GM12878 (cell line): Measurements from ENCODE around the gene CADM3. TPM values are rescaled to one million over a fixed set of nuclear protein-coding genes. Genes with fewer than 3 reads are reported as not detected.

Source experiments
- ATAC-seq: fragments of 200-7000 bp; cut with Tn5 transposase; 3 replicates; pipeline ENCODE4 v1.9.1; 2020; ENCODE audit warnings: mild to moderate bottlenecking, moderate library complexity
- BruUV-seq: library from RNA; stranded (reverse); fragments of 400-500 nt; replicated peaks from 2 replicates; lab custom pipeline; 2021; lab: Mats Ljungman, UMichigan
- CTCF ChIA-PET: fragments of 300-600 bp; sonication (Branson Sonifier 250); formaldehyde crosslinking; extraction: SDS; loops from one replicate; lab custom pipeline; 2021; ENCODE audit warnings: inconsistent platforms; lab: Yijun Ruan, JAX
- POLR2A ChIA-PET: fragments of 350-600 bp; formaldehyde crosslinking; extraction: SDS; loops from one replicate; lab custom pipeline; 2021; ENCODE audit warnings: inconsistent platforms; lab: Charles Lee
- RAD21 ChIA-PET: fragments of 300-600 bp; sonication (Branson Sonifier 250); formaldehyde crosslinking; loops from one replicate; lab custom pipeline; 2023; ENCODE audit warnings: antibody characterized with exemption; ENCODE audit not compliant: unreplicated experiment; lab: Charles Lee
- SMC1A ChIA-PET: fragments of 300-600 bp; sonication (Branson Sonifier 250); formaldehyde crosslinking; loops from one replicate; lab custom pipeline; 2023; ENCODE audit not compliant: unreplicated experiment, uncharacterized antibody; lab: Charles Lee
- DNase-seq: peaks from one replicate; pipeline ENCODE4 v3.0.0-alpha.2; 2011; ENCODE audit warnings: low read depth, low spot score
- FAIRE-seq: peaks from 3 replicates; lab custom pipeline; 2011; peaks lifted over from hg19 to GRCh38; lab: Jason Lieb, UNC
- H2AFZ ChIP-seq: 2 replicates; pipeline ENCODE4 v1.6.0; 2011; ENCODE audit warnings: low read depth, low read length, control low read depth; ENCODE audit not compliant: control insufficient read depth
- H3K27ac ChIP-seq: 2 replicates; pipeline ENCODE4 v1.5.1; 2011; ENCODE audit warnings: control low read depth; ENCODE audit not compliant: control insufficient read depth, insufficient read depth
- H3K27me3 ChIP-seq, 2 experiments: replicated peaks in 1 of 2; 2 replicates each; pipeline versions ENCODE4 v1.6.0 to v1.6.1; 2011; ENCODE audit warnings: low read length in 1 of 2; ENCODE audit not compliant: control insufficient read depth in 2 of 2, insufficient read depth in 2 of 2
- H3K36me3 ChIP-seq, 2 experiments: 2 replicates each; pipeline ENCODE4 v1.5.1; 2011; ENCODE audit warnings: low read length in 1 of 2; ENCODE audit not compliant: control insufficient read depth in 2 of 2, insufficient read depth in 2 of 2
- H3K4me1 ChIP-seq: 2 replicates; pipeline ENCODE4 v1.6.1; 2011; ENCODE audit warnings: mild to moderate bottlenecking, low read length, moderate library complexity, mixed read lengths; ENCODE audit not compliant: control insufficient read depth, insufficient read depth
- H3K4me2 ChIP-seq: 2 replicates; pipeline ENCODE4 v1.6.0; 2011; ENCODE audit warnings: control low read depth; ENCODE audit not compliant: control insufficient read depth, insufficient read depth
- H3K4me3 ChIP-seq: fragments of 200-600 bp; sonication (generic); 2 replicates; pipeline ENCODE4 v1.5.1; 2016
- H3K79me2 ChIP-seq: 2 replicates; pipeline ENCODE4 v1.6.0; 2011; ENCODE audit warnings: low read length; ENCODE audit not compliant: control insufficient read depth, insufficient read depth
- H3K9ac ChIP-seq: 2 replicates; pipeline ENCODE4 v1.8.0; 2011; ENCODE audit warnings: low read length, control low read depth, mixed read lengths; ENCODE audit not compliant: control insufficient read depth, insufficient read depth
- H3K9me3 ChIP-seq: replicated peaks from 3 replicates; pipeline ENCODE4 v1.5.1; 2011; ENCODE audit warnings: mild to moderate bottlenecking, low read length; ENCODE audit not compliant: control insufficient read depth, insufficient read depth
- H4K20me1 ChIP-seq: 2 replicates; pipeline ENCODE4 v1.6.0; 2011; ENCODE audit not compliant: control insufficient read depth, insufficient read depth
- CBX5 ChIP-seq: sonication (generic); IDR thresholded peaks from 2 replicates; pipeline ENCODE4 v1.6.1; 2016; ENCODE audit warnings: low read depth, moderate library complexity, mild to moderate bottlenecking, inconsistent platforms
- E2F8 ChIP-seq: fragments of 450-650 bp; IDR thresholded peaks from 2 replicates; pipeline ENCODE4 v1.6.1; 2018; ENCODE audit warnings: mild to moderate bottlenecking, low read depth, moderate library complexity; ENCODE audit not compliant: partially characterized antibody
- IKZF2 ChIP-seq, 2 experiments: fragments of 450-650 bp; IDR thresholded peaks; 2 replicates each; pipeline ENCODE4 v1.6.1; 2017; ENCODE audit warnings: mild to moderate bottlenecking in 2 of 2, moderate library complexity in 2 of 2
- LARP7 ChIP-seq: fragments of 450-650 bp; IDR thresholded peaks from 2 replicates; pipeline ENCODE4 v1.6.1; 2017; ENCODE audit warnings: mild to moderate bottlenecking
- MTA2 ChIP-seq: fragments of 450-650 bp; IDR thresholded peaks from 2 replicates; pipeline ENCODE4 v1.6.1; 2016; ENCODE audit warnings: low read depth, mild to moderate bottlenecking, moderate library complexity
- MXI1 ChIP-seq: fragments of 150-350 bp; IDR thresholded peaks from 2 replicates; pipeline ENCODE4 v1.6.1; 2011; ENCODE audit warnings: low read depth, mild to moderate bottlenecking, inconsistent platforms, low read length, improper control_type of control experiment
- PRDM15 ChIP-seq: fragments of 450-650 bp; formaldehyde crosslinking; IDR thresholded peaks from 2 replicates; pipeline ENCODE4 v1.4.0; 2020; ENCODE audit warnings: mild to moderate bottlenecking, moderate library complexity
- RCOR1 ChIP-seq: conservative IDR thresholded peaks from 2 replicates; pipeline ENCODE4 v1.6.1; 2012; ENCODE audit warnings: low read depth, low read length, improper control_type of control experiment
- SIN3A ChIP-seq: IDR thresholded peaks from 2 replicates; pipeline ENCODE4 v1.6.1; 2012; ENCODE audit warnings: low read depth, low read length, improper control_type of control experiment
- SPI1 ChIP-seq: IDR thresholded peaks from 2 replicates; pipeline ENCODE4 v1.6.1; 2011; ENCODE audit warnings: low read depth, mild to moderate bottlenecking, low read length, moderate library complexity, borderline replicate concordance; ENCODE audit not compliant: insufficient read depth
- SREBF1 ChIP-seq: IDR thresholded peaks from 2 replicates; pipeline ENCODE4 v1.6.1; 2012; ENCODE audit warnings: mild to moderate bottlenecking, low read length
- ZBTB40 ChIP-seq: fragments of 450-650 bp; IDR thresholded peaks from 2 replicates; pipeline ENCODE4 v1.6.1; 2016; ENCODE audit warnings: mild to moderate bottlenecking, moderate library complexity, borderline replicate concordance
- ZNF24 ChIP-seq: fragments of 450-650 bp; IDR thresholded peaks from 2 replicates; pipeline ENCODE4 v1.6.1; 2017; ENCODE audit warnings: antibody characterized with exemption, mild to moderate bottlenecking
- WGBS: methylation state at CpG from one replicate; pipeline ENCODE4 v1.1.6; 2016; ENCODE audit warnings: low lambda C conversion rate; ENCODE audit not compliant: insufficient replicate concordance, insufficient coverage; ENCODE audit errors: missing lambda C conversion rate; 5-methylcytosine and 5-hydroxymethylcytosine counted together
- in situ Hi-C: fragments of 300-500 bp; cut with MboI; formaldehyde crosslinking; loops from 9 replicates; pipeline ENCODE4 v1.14.3; 2018; ENCODE audit warnings: mixed read lengths
- intact Hi-C: fragments of 100-400 bp; cut with micrococcal nuclease; formaldehyde crosslinking; loops from one replicate; pipeline ENCODE4 v1.14.2; 2022; ENCODE audit not compliant: unreplicated experiment
- polyA plus RNA-seq, 11 experiments: library from polyadenylated mRNA; depleted of rRNA in 4 of 11; unstranded in 6 of 11; stranded (reverse) in 5 of 11; fragments of >200 nt; fragmentation: Nextera tagmentation in 4 of 11; fragmentation: Illumina TruSeq in 1 of 11; extraction: Ambion mirVana in 4 of 11; extraction: Trizol in 1 of 11; gene quantifications; 1 replicate in 1 of 11; 2 replicates in 10 of 11; pipeline versions ENCODE4 v1.2.1 to v1.2.3, GENCODE V29; 2011 to 2016; ENCODE audit warnings: inconsistent platforms in 2 of 11, missing spikeins in 2 of 11, low read depth in 1 of 11
- total RNA-seq, 4 experiments: library from RNA; depleted of rRNA in 3 of 4; stranded (reverse); fragments of >200 nt in 3 of 4; fragmentation: Illumina TruSeq in 1 of 4; extraction: Trizol in 1 of 4; gene quantifications; 2 replicates each; pipeline versions ENCODE4 v1.2.1 to v1.2.3, GENCODE V29; 2013 to 2021

The CADM3 gene
- total and polyA plus RNA-seq, 10 of the 15 experiments (the other 5 are each of a cell fraction or from before 2014, with no cell fraction given), result 0.04 to 0.37 TPM; not detected in 8

- 11% methylated on average over 3 of the region's 3 CpGs for WGBS
- ChIA-PET CTCF (interaction anchor here (0.9 to 2.8 kb wide), 4 partner anchors 19 to 40 kb away, joined by 3 to 7 read pairs (median 3); no protein-coding TSS in a partner anchor), SMC1A (no interaction called here), RAD21 (no interaction called here), POLR2A (interaction anchor here (0.6 kb wide), 1 partner anchor 11 kb away, joined by 3 read pairs; no protein-coding TSS in a partner anchor)
- Histone ChIP-seq H3K4me2 (no peak overlapping the region), H3K79me2 (no peaks in the 10 kb centered on the region), H2AFZ (no peak overlapping the region), H4K20me1 (no peaks in the 10 kb centered on the region), H3K36me3 (no peaks in the 10 kb centered on the region), H3K4me1 (no peaks in the 10 kb centered on the region), H3K27me3 (peaks cover 0 to under 1% of the 10 kb centered on the region in 2 experiments; a peak in 1 of 4 replicates), H3K9me3 (no peaks in the 10 kb centered on the region), H3K4me3 (no peak overlapping the region), H3K9ac (no peak overlapping the region), H3K27ac (no peak overlapping the region)
- DNase-seq, result no peak
- BruUV-seq, result no TSS peak
- ATAC-seq, result peak; percentile 62
- intact Hi-C loops (no loop called here), in situ Hi-C loops (no loop called here)
- no peak for FAIRE-seq
- TF ChIP-seq PRDM15 (CRISPR knock-in tag), result no peak
- no peak for TF ChIP-seq MTA2
- TF ChIP-seq SIN3A, result peak; percentile 95
- peak; percentile 99 for TF ChIP-seq RCOR1
- no peak for TF ChIP-seq LARP7
- peak; percentile 91 for TF ChIP-seq MXI1
- TF ChIP-seq IKZF2 (IDR thresholded peaks at IDR 0.05), result no peak
- TF ChIP-seq E2F8, result peak; percentile 41
- peak; percentile 26; the same call in 1 of the 2 replicates for TF ChIP-seq SPI1
- peak; percentile 86 for TF ChIP-seq ZBTB40
- 0 out of 2 replicates have a peak, but pooled peaks have one; percentile 35 for TF ChIP-seq ZNF24
- 0 out of 2 replicates have a peak, but pooled peaks have one; percentile 30 for TF ChIP-seq CBX5
- TF ChIP-seq SREBF1, result peak; percentile 94
These were observed 6.0 kb downstream of the CADM3 start for GRCh38 chr1:159177272-159177907.
